ENCODE data around the gene AFG1L.

DNA sequence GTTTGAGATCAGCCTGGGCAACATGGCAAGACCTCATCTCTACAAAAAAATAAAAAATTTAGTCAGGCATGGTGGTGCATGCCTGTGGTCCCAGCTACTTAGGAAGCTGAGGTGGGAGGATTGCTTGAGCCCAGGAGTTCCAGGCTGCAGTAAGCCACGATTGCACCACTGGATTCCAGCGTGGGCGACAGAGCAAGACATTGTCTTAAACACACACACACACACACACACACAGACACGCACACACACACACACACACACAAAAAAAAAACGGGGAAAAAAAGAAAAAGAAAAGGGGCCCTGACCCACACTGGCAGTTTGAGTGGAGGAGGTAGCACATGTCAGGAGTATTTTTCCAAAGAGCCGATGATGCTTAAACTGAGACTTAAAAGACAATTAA is 122.2 kb downstream of the AFG1L start:
- TF ChIP-seq, protein P1, sequence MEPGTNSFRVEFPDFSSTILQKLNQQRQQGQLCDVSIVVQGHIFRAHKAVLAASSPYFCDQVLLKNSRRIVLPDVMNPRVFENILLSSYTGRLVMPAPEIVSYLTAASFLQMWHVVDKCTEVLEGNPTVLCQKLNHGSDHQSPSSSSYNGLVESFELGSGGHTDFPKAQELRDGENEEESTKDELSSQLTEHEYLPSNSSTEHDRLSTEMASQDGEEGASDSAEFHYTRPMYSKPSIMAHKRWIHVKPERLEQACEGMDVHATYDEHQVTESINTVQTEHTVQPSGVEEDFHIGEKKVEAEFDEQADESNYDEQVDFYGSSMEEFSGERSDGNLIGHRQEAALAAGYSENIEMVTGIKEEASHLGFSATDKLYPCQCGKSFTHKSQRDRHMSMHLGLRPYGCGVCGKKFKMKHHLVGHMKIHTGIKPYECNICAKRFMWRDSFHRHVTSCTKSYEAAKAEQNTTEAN (CRISPR knock-in tag; IDR thresholded peaks at IDR 0.05), result no peak
- TF ChIP-seq ELF4 (CRISPR knock-in tag; IDR thresholded peaks at IDR 0.05; ENCODE audit: low read depth), result no peak
- TF ChIP-seq CREB1 (CRISPR knock-in tag; IDR thresholded peaks at IDR 0.05), result no peak
- TF ChIP-seq, protein P2, sequence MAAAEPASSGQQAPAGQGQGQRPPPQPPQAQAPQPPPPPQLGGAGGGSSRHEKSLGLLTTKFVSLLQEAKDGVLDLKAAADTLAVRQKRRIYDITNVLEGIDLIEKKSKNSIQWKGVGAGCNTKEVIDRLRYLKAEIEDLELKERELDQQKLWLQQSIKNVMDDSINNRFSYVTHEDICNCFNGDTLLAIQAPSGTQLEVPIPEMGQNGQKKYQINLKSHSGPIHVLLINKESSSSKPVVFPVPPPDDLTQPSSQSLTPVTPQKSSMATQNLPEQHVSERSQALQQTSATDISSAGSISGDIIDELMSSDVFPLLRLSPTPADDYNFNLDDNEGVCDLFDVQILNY (CRISPR knock-in tag; IDR thresholded peaks at IDR 0.05), result no peak
- TF ChIP-seq ATF1 (CRISPR knock-in tag; IDR thresholded peaks at IDR 0.05), result no peak
- TF ChIP-seq, protein P3, sequence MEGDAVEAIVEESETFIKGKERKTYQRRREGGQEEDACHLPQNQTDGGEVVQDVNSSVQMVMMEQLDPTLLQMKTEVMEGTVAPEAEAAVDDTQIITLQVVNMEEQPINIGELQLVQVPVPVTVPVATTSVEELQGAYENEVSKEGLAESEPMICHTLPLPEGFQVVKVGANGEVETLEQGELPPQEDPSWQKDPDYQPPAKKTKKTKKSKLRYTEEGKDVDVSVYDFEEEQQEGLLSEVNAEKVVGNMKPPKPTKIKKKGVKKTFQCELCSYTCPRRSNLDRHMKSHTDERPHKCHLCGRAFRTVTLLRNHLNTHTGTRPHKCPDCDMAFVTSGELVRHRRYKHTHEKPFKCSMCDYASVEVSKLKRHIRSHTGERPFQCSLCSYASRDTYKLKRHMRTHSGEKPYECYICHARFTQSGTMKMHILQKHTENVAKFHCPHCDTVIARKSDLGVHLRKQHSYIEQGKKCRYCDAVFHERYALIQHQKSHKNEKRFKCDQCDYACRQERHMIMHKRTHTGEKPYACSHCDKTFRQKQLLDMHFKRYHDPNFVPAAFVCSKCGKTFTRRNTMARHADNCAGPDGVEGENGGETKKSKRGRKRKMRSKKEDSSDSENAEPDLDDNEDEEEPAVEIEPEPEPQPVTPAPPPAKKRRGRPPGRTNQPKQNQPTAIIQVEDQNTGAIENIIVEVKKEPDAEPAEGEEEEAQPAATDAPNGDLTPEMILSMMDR (IDR thresholded peaks at IDR 0.05), result no peak
- TF ChIP-seq, protein P4, sequence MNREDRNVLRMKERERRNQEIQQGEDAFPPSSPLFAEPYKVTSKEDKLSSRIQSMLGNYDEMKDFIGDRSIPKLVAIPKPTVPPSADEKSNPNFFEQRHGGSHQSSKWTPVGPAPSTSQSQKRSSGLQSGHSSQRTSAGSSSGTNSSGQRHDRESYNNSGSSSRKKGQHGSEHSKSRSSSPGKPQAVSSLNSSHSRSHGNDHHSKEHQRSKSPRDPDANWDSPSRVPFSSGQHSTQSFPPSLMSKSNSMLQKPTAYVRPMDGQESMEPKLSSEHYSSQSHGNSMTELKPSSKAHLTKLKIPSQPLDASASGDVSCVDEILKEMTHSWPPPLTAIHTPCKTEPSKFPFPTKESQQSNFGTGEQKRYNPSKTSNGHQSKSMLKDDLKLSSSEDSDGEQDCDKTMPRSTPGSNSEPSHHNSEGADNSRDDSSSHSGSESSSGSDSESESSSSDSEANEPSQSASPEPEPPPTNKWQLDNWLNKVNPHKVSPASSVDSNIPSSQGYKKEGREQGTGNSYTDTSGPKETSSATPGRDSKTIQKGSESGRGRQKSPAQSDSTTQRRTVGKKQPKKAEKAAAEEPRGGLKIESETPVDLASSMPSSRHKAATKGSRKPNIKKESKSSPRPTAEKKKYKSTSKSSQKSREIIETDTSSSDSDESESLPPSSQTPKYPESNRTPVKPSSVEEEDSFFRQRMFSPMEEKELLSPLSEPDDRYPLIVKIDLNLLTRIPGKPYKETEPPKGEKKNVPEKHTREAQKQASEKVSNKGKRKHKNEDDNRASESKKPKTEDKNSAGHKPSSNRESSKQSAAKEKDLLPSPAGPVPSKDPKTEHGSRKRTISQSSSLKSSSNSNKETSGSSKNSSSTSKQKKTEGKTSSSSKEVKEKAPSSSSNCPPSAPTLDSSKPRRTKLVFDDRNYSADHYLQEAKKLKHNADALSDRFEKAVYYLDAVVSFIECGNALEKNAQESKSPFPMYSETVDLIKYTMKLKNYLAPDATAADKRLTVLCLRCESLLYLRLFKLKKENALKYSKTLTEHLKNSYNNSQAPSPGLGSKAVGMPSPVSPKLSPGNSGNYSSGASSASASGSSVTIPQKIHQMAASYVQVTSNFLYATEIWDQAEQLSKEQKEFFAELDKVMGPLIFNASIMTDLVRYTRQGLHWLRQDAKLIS (CRISPR knock-in tag; IDR thresholded peaks at IDR 0.05; ENCODE audit: borderline replicate concordance), result no peak
- TF ChIP-seq NFATC4 (CRISPR knock-in tag; IDR thresholded peaks at IDR 0.05), result no peak
- TF ChIP-seq, protein P5, sequence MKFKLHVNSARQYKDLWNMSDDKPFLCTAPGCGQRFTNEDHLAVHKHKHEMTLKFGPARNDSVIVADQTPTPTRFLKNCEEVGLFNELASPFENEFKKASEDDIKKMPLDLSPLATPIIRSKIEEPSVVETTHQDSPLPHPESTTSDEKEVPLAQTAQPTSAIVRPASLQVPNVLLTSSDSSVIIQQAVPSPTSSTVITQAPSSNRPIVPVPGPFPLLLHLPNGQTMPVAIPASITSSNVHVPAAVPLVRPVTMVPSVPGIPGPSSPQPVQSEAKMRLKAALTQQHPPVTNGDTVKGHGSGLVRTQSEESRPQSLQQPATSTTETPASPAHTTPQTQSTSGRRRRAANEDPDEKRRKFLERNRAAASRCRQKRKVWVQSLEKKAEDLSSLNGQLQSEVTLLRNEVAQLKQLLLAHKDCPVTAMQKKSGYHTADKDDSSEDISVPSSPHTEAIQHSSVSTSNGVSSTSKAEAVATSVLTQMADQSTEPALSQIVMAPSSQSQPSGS (CRISPR knock-in tag; IDR thresholded peaks at IDR 0.05; ENCODE audit: borderline replicate concordance, low read depth), result no peak
- no peak for TF ChIP-seq CREM (CRISPR knock-in tag; IDR thresholded peaks at IDR 0.05)
